Measurements from ENCODE around the gene NDUFB7.
A peak's percentile ranks its signal among the peaks of the same experiment; 100 is the strongest.
"Not testable (repeated sequence)": the region's sequence is repeated elsewhere in the genome, so short reads cannot be mapped to it uniquely, and the experiment has no call there.

NDUFB7 gene

DNA sequence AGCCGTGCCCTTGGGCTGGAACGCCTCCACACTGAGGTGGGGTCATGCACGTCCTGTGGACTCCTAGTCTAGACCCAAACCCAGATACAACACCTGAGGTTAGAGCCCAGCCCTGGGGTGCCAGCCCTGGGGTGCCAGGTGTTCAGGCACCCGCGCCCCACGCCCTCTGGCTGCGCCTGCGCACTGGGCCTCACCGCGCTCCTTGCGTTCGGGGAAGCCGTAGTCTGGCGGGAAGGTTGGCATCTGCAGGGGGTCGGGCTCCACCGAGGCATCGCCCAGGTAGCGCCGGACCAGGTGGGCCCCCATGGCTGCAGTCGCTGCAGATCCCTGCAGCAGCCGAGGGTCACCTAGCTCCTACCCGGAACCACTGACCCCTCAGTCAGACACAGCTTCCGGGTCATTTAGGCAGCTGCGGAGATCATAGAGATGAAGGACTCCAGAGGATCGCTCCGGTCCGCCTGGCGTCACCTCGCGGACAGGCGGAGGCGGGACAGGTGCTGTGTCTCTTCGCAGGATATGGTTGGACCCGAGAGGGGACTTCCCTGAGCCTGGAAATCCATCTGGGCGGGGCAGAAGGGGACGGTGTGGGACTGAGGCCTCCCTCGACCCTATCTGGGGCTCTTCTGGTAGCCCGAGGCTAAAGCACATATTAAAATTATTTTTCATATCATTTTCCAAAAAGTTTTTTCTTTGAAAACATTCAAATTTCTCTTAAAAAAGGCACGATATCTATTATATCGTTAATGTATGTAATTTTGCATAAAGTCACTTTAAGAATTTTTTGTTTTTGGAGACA, at the start of gene NDUFB7:
Gene NDUFB7, minus strand, starts transcription at position 372 of the 796 bp plus-strand sequence. Its CDS starts 66 bp downstream, at position 306.
- peak; percentile 98 for DNase-seq

- no peak for DNase-seq
Observed at GRCh38 chr19:14619404-14619803, 47.5 kb upstream of the NDUFB7 start.

DNA sequence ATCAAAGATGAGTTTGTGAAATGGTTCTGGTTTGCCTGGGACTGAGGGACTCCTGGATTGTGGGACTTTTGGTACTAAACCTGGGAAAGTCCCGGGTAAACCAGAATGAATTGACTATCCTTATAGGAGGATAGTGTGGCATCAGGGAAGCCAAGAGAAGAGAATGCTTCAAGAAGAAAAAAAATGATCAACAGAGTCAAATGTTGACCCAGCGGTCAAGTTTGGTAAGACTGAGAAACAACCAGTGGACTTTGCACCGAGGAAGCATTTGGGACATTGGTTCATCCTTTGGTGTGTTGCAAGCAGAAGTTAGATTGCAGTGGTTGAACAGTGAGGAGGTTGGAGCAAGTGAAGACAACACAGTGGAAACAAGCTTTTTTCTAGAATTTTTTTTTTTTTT, 44.5 kb upstream of the NDUFB7 start:
- peak; percentile 11 for DNase-seq

DNA sequence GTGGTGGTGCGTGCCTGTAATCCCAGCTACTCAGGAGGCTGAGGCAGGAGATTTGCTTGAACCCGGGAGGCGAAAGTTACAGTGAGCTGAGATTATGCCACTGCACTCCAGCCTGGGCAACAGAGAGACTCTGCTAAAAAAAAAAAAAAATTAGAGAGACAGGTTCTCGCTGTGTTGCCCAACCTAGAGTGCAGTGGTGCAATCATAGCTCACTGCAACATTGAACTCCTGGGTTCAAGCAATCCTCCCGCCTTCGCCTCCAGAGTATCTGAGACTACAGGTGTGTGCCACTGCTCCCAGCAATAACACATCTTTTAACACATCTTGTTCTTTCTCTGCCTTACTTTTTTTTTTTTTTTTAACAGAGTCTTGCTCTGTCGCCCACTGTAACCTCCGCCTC, 43.8 kb upstream of the NDUFB7 start:
- DNase-seq = no peak

GRCh38 chr19:14614099-14614412, 42.2 kb upstream of the NDUFB7 start:
- peak; percentile 90 for DNase-seq

DNA sequence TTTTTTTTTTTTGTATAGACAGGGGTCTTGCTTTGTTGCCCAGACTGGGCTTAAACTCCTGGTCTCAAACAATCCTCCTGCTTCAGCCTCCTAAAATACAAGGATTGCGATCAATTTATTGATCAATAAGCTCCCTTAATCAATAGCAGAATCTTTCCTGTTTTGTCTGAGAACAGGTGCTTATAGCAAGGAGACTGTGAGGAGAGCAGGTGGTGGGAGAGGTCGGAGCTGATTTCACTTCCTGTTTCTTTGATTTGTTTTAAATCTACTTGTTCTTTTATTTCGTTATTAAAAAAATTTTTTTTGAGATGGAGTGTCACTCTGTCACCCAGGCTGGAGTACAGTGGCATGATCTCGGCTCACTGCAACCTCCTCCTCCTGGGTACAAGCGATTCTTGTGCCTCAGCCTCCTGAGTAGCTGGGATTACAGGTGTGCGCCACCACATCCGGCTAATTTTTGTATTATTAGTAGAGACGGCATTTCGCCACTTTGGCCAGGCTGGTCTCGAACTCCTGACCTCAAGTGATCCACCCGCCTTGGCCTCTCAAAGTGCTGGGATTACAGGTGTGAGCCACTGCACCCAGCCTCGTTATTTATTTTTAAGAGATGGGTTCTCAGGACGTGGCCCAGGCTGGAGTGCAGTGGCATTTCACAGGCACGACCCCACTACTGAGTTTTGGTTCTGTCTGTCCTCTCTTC, 41.7 kb upstream of the NDUFB7 start:
- DNase-seq = peak; percentile 7

DNA sequence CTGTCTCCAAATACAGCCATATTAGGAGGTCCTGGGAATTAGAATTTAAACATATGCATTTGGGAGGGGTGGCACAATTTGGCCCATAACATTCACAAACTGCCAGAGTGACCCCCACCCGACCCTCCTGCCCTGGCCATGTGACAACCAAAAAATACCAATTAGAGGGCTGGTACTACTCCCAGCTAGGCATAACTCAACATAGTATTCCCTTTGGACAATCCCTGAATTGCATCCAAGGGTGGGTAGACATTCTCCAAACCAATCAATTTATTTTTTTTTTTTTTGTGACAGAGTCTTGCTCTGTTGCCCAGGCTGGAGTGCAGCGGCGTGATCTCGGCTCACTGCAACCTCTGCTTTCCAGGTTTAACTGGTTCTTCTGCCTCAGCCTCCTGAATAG, 40.8 kb upstream of the NDUFB7 start:
- no peak for DNase-seq

GRCh38 chr19:14612242-14612641, 40.4 kb upstream of the NDUFB7 start:
- not testable (repeated sequence) for DNase-seq

DNA sequence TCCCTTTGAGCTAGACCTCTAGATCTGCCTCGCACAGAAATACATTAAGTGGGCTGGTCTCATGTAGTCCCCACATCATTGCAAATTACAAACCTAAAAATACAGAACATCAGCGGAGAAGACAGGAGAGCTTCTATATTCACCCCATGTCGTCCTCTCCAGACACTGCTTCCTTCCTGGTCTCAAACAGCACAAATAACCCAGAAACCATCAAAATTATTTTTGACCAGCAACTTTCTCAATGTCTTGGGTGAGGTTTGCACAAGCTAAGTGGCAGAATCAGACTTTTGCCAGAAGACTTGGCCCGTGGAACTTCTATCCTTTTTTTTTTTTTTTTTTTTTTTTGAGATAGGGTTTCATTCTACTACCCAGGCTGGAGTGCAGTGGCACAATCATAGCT, 39.2 kb upstream of the NDUFB7 start:
- DNase-seq = no peak

- DNase-seq = no peak
Observed at GRCh38 chr19:14606627-14607026, 34.8 kb upstream of the NDUFB7 start.

DNA sequence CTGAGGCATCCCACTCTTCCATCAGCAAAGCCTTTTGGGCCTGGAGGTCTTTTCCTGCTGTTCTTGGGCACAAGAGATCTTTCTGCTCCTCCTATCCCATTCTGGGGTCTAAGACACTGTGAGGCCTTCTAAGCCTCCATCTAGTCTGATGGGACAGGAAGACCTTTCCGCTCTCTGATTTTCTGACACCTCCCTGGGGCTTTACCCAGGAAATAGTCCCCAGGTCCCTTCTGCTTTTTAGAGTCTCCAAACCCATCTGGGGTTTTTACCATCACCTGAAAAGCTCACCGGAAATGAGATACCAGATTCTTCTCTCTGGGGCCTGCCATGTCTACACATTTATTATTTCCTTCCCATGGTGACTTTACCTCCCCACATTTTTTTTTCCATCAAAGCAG, 32.1 kb upstream of the NDUFB7 start:
- no peak for DNase-seq

DNA sequence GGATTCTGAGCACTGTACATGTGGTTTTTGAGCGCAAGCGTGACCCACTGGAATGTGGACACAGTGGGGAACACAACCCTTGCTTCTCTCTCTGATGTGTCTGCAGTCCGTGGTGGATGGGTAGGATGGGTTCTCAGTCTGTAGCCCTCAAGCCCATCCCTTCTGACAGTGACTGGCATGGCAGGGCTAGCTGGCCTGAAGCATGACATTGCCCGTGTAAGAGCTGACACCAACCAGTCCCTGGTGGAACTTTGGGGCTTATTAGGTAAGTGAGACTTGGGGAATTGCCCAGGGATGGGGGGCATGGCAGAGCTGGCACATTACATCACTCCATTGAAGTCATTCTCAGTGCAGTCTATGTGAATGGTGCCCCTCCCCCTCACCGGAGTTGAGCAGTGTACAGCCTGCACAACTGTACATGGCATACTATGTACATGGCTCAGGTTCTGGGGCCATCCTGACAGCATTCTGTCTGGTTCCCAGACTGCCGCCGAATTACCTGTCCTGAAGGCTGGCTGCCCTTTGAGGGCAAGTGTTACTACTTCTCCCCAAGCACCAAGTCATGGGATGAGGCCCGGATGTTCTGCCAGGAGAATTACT, 27.8 kb upstream of the NDUFB7 start:
- no peak for DNase-seq

- no peak for DNase-seq
Observed at GRCh38 chr19:14595558-14595957, 23.7 kb upstream of the NDUFB7 start.

DNA sequence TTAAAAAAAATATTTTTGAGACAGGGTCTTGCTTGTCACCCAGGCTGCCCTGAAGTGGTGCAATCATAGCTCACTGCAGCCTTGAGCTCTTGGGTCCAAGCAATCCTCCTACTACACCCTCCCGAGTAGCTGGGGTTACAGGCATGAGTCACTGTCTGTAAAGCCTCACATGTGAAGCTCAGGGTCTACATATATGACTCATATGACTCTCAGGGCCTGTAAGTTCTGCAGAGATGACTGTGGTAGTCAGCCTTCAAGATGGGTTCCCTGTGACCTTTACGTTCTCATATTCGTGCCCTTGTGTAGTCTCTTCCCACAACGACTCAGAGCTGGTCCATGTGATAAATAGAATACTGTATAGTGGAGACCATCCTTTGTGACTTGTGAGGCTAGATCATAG, 17.6 kb upstream of the NDUFB7 start:
- not testable (repeated sequence) for DNase-seq

DNA sequence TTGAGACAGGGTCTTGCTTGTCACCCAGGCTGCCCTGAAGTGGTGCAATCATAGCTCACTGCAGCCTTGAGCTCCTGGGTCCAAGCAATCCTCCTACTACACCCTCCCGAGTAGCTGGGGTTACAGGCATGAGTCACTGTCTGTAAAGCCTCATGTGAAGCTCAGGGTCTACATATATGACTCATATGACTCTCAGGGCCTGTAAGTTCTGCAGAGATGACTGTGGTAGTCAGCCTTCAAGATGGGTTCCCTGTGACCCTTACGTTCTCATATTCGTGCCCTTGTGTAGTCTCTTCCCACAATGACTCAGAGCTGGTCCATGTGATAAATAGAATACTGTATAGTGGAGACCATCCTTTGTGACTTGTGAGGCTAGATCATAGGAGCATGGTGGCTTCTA, 13.3 kb upstream of the NDUFB7 start:
- not testable (repeated sequence) for DNase-seq

- not testable (repeated sequence) for DNase-seq
Observed at GRCh38 chr19:14584372-14584771, 12.5 kb upstream of the NDUFB7 start.

DNA sequence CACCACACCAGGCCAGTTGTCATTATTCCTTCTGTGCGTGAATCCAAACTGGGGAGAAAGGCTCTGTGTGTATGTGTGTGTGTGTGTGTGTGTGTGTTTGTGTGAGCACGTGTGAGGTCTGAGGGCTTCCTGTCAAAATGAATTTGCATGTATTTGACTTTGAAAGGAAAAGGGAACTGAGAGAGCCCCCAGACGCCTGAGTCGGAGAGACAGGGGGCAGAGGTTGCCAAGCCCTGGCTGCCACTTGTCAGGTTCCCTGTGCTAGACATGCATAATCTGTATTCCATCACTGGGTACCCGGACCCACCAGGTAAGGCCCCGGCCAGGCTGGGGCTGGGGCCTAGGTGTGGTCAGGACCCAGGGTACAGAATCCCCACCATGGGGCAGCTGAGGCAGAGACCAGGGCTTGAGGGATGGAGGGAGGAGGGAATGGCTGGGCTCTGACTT, 11.1 kb upstream of the NDUFB7 start, which contains the start of gene CLEC17A:
Gene CLEC17A, plus strand, starts transcription at position 191 of the 447 bp plus-strand sequence. Its CDS starts 77 bp downstream, at position 268.
- peak; percentile 59 for DNase-seq

DNA sequence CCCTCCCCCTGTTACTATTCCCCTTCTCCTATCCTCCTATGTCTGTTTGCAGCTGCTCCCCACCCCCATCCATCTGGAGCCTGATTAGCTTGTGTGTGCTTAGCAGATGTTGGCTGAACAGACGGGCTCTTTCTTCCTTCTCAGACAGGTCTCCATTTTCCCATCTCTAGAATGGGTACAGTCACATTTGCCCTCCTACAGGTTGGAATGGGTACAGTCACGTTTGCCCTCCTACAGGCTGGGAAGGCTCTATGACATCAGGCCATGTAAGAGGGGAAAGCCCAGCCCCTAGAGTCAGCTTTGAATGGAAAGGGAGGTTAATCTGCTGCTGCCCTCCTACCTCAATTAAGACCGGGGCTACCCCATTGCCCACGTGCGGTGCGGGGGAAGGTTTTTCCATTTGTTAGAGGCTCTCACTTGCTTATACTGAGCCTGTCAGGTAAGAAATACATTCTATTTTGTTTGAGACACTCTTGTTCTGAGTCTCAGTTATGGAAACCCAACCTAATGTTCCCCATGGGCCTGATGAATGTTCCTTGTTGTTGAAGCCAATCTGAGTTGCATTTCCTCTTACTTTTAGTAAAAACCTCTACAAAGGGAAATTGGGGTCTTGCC, 8.9 kb upstream of the NDUFB7 start:
- peak; percentile 34 for DNase-seq

DNA sequence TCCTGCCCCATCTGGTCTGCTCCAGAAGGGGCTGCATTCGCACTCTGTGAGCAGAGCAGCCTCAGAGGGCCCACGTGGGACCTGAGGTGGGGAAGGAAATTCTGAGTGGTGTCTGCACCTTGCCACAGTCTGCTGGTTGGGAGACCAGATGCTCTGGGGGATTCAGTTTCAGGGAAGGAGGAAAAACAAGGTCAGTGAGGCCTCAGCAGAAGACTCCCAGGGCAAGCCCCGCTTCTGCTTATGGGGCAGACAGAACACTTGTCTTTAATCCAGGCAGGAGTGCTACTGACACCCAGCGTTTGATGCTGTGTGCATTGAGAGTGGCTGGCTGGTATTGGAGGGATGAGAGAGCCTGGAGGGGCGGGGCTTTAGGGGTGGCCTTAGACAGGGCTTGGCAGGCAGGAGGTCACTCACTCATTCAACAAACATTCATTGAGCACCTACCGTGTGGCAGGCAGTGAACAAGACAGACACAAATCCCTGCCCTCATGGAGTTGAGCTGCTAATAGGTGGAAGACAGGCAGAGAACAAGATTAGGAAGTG, 6.1 kb upstream of the NDUFB7 start:
- DNase-seq = no peak

- no peak for DNase-seq
Observed at GRCh38 chr19:14577264-14577663, 5.4 kb upstream of the NDUFB7 start.

- DNase-seq = no peak
Observed at GRCh38 chr19:14576363-14576762, 4.5 kb upstream of the NDUFB7 start.

DNA sequence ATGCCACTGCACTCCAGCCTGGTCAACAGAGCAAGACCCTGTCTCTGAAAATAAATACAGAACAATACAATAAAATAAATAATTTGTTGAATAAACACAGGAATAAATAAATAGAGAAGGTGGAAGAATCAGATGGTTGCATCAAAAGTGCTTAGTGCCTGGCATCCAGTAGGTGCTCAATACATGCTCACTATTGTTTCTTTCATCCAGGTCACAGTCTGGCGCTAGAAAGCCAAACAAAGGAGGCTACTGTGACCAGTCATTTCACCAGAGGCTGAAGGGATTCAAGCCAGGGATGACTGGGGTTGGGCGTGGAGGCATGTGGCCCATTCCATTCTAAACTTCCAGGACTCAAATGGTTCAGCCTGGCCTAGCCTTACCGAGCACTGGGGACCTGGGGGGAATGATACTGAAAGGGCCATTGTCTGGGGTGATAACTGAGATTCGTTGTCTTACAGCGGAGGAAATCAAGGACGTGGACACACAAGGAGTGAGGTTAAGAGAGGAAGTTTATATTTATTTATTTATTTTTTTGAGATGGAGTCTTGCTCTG, 3.6 kb upstream of the NDUFB7 start:
- no peak for DNase-seq
